Activated naive CD4-positive, alpha-beta T cell treated with anti-CD3 and anti-CD28 coated beads for 36 hours (primary cell): Measurements from ENCODE around the gene PMCH. TPM values are rescaled to one million over a fixed set of nuclear protein-coding genes. Genes with fewer than 3 reads are reported as not detected.
A peak's percentile ranks its signal among the peaks of the same experiment; 100 is the strongest.
"Not testable (repeated sequence)": the region's sequence is repeated elsewhere in the genome, so short reads cannot be mapped to it uniquely, and the experiment has no call there.

ENCODE experiments used
- CTCF ChIA-PET: fragments of 350-600 bp; sonication (Branson Sonifier 250); formaldehyde crosslinking; loops from one replicate; lab custom pipeline; 2021; ENCODE audit warnings: antibody characterized with exemption; lab: Charles Lee
- DNase-seq: peaks from one replicate; pipeline ENCODE4 v3.0.0-alpha.2; 2020
- H3K27ac Mint-ChIP-seq: one replicate; pipeline ENCODE4 v1.8.0; 2021; ENCODE audit warnings: mild to moderate bottlenecking, mixed read lengths
- H3K27me3 Mint-ChIP-seq: one replicate; pipeline ENCODE4 v1.8.0; 2021; ENCODE audit warnings: low read depth, mixed read lengths
- H3K36me3 Mint-ChIP-seq: one replicate; pipeline ENCODE4 v1.8.0; 2021; ENCODE audit warnings: low read depth, mixed read lengths
- H3K4me1 Mint-ChIP-seq: one replicate; pipeline ENCODE4 v1.8.0; 2021; ENCODE audit warnings: low read depth, mixed read lengths
- H3K4me3 Mint-ChIP-seq: one replicate; pipeline ENCODE4 v1.8.0; 2021; ENCODE audit warnings: mild to moderate bottlenecking, moderate library complexity, mixed read lengths
- H3K9me3 Mint-ChIP-seq: one replicate; pipeline ENCODE4 v1.8.0; 2021; ENCODE audit warnings: mixed read lengths
- intact Hi-C: fragments of 100-400 bp; cut with micrococcal nuclease; formaldehyde crosslinking; loops from one replicate; pipeline ENCODE4 v1.15.1; 2023
- total RNA-seq, 2 experiments: library from RNA; stranded (reverse); gene quantifications; one replicate each; pipeline ENCODE4 v1.2.3, GENCODE V29; 2021

PMCH gene
- total RNA-seq, 2 experiments from 2014 or later: not detected

GRCh38 chr12:102174761-102175160 is 22.9 kb downstream of the PMCH start:
- no peak for DNase-seq
- H3K27ac Mint-ChIP-seq: no peak overlapping the region
- no peaks in the 10 kb centered on the region for H3K4me1 Mint-ChIP-seq
- no peaks in the 10 kb centered on the region for H3K27me3 Mint-ChIP-seq
- H3K9me3 Mint-ChIP-seq: no peaks in the 10 kb centered on the region
- intact Hi-C loops: no loop called here
- H3K36me3 Mint-ChIP-seq: peaks cover 3% of the 10 kb centered on the region
- CTCF ChIA-PET: no interaction called here
- no peak overlapping the region for H3K4me3 Mint-ChIP-seq

GRCh38 chr12:102174117-102174516 is 23.5 kb downstream of the PMCH start:
- Mint-ChIP-seq H3K27ac (no peak overlapping the region), H3K9me3 (no peaks in the 10 kb centered on the region), H3K4me1 (no peaks in the 10 kb centered on the region), H3K4me3 (no peak overlapping the region), H3K27me3 (no peaks in the 10 kb centered on the region), H3K36me3 (peaks cover 3% of the 10 kb centered on the region)
- no peak for DNase-seq
- CTCF ChIA-PET: interaction anchor here (1.4 kb wide), 1 partner anchor 15 kb away, joined by 4 read pairs; no protein-coding TSS in a partner anchor
- intact Hi-C loops: no loop called here

DNA sequence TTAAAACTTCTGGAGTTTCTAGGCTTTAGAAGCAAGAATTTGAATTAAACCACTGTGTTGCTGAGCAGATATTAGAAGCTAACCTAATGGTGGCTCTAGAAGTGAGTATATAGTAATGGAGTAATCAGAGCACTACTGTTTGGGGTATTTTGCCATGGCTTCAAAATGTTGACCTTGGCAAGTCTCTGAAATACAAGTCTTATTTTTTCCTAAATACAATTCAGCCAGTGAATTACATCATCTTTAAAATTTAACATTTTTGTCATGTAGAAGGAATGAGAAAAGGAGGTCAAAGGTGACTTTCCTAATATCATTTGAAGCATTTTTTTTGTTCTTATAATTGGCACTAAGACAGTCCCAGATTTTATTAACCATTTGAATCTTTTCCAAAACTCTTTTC is 25.2 kb downstream of the PMCH start:
- Mint-ChIP-seq H3K27ac (no peak overlapping the region), H3K36me3 (peaks cover 7% of the 10 kb centered on the region), H3K27me3 (no peaks in the 10 kb centered on the region), H3K4me1 (peaks cover 8% of the 10 kb centered on the region), H3K9me3 (no peaks in the 10 kb centered on the region), H3K4me3 (no peak overlapping the region)
- intact Hi-C loops: no loop called here
- CTCF ChIA-PET: interaction anchor here (0.6 to 0.9 kb wide), 2 partner anchors 414 to 568 kb away, joined by 3 to 4 read pairs; no protein-coding TSS in a partner anchor
- no peak for DNase-seq

DNA sequence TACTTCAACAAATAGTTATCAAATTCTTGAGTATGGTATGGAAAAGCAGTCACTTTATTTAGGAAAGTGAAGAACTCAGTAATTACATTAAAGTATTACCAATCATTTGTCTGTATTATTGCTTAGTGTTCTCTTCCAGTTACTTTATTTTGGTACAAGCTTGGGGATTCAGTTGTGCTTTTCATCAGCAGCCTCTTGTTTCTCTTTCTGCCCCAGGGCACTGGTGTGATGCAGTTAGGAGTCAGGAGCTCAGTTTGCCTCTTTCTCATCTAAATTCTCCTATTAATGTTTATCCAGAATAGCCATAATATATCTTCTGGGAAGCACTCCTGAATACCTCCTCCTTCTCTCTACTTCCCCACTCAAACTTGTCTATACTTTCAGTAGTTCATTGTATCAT is 25.7 kb downstream of the PMCH start:
- no peaks in the 10 kb centered on the region for H3K27me3 Mint-ChIP-seq
- no peak for DNase-seq
- peaks cover 11% of the 10 kb centered on the region for H3K4me1 Mint-ChIP-seq
- H3K4me3 Mint-ChIP-seq: no peak overlapping the region
- no peaks in the 10 kb centered on the region for H3K9me3 Mint-ChIP-seq
- no peak overlapping the region for H3K27ac Mint-ChIP-seq
- intact Hi-C loops: loop anchor here (2.0 kb wide), 1 partner anchor 305 kb away; no protein-coding TSS in a partner anchor
- H3K36me3 Mint-ChIP-seq: peaks cover 7% of the 10 kb centered on the region
- CTCF ChIA-PET: interaction anchor here (0.6 to 0.9 kb wide), 2 partner anchors 414 to 568 kb away, joined by 3 to 4 read pairs; no protein-coding TSS in a partner anchor

DNA sequence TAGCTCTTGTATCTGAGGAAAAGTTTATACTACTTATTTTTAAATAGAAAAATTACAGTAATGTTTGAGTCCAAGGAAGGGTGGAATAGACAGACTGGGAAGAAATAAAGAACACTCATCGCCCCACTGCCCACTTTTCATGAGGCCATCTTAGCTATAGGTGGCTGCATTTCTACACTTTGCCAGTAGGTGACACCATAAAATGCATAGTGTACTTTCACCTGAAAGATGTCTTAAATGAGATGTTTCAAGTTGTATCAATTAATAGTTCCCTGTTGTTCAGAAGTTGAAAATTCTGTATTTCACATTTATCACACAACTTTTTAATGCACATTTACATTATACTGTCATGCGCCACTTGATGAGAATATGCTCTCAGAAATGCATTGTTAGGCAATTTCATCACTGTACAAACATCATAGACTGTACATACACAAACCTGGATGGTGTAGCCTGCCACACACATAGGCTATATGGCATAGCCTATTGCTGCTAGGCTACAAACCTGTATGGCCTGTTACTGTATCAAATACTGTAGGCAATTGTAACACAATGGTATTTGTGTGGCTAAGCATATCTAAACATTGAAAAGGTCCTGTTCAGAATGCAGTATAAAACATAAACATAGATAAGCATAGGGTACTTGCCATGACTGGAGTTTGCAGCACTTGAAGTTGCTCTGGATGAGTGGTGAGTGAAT is 27.6 kb downstream of the PMCH start:
- peak; percentile 30 for DNase-seq
- H3K27me3 Mint-ChIP-seq: no peaks in the 10 kb centered on the region
- peaks cover 11% of the 10 kb centered on the region for H3K4me1 Mint-ChIP-seq
- H3K9me3 Mint-ChIP-seq: no peaks in the 10 kb centered on the region
- CTCF ChIA-PET: interaction anchor here (0.6 to 1.4 kb wide), 5 partner anchors 8 to 635 kb away, joined by 3 to 7 read pairs (median 4); no protein-coding TSS in a partner anchor
- H3K4me3 Mint-ChIP-seq: no peak overlapping the region
- intact Hi-C loops: loop anchor here (1.0 to 5.0 kb wide), 6 partner anchors 27 to 1378 kb away; partner anchors contain the start of gene PMCH
- H3K36me3 Mint-ChIP-seq: peaks cover 7% of the 10 kb centered on the region
- H3K27ac Mint-ChIP-seq: no peak overlapping the region

GRCh38 chr12:102167821-102168604 is 29.6 kb downstream of the PMCH start:
- H3K4me3 Mint-ChIP-seq: no peak overlapping the region
- no peak for DNase-seq
- peaks cover 11% of the 10 kb centered on the region for H3K4me1 Mint-ChIP-seq
- intact Hi-C loops: loop anchor here (1.0 to 5.0 kb wide), 3 partner anchors 29 to 231 kb away; partner anchors contain the start of genes NUP37, PARPBP and PMCH
- peak overlapping the region; percentile 69 for H3K27ac Mint-ChIP-seq
- CTCF ChIA-PET: interaction anchor here (1.0 to 1.8 kb wide), 2 partner anchors 46 to 226 kb away, joined by 3 read pairs; no protein-coding TSS in a partner anchor
- H3K36me3 Mint-ChIP-seq: peaks cover 7% of the 10 kb centered on the region
- no peaks in the 10 kb centered on the region for H3K9me3 Mint-ChIP-seq
- no peaks in the 10 kb centered on the region for H3K27me3 Mint-ChIP-seq

DNA sequence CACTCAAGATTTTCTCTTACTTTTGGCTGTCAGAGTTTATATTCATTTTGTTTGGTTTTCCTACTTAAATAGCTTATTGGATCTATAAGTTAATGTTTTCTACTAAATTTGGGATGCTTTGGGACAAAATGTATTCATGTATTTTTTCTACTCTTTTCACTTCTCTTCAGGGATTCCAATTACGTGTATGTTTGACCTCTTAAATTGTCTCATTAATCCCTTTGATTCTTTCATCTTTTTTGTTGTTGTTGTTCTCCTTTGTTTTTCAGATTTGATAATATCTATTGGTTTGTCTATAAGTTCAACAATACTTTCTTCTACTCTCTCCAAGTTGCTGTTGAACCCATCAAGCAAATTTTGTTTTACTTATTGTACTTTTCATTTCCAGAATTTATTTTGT is 34.2 kb downstream of the PMCH start:
- H3K4me3 Mint-ChIP-seq: no peak overlapping the region
- no peak overlapping the region for H3K27ac Mint-ChIP-seq
- peaks cover 11% of the 10 kb centered on the region for H3K4me1 Mint-ChIP-seq
- peaks cover 4% of the 10 kb centered on the region for H3K36me3 Mint-ChIP-seq
- H3K27me3 Mint-ChIP-seq: no peaks in the 10 kb centered on the region
- DNase-seq: no peak
- H3K9me3 Mint-ChIP-seq: no peaks in the 10 kb centered on the region
- CTCF ChIA-PET: no interaction called here
- intact Hi-C loops: no loop called here

DNA sequence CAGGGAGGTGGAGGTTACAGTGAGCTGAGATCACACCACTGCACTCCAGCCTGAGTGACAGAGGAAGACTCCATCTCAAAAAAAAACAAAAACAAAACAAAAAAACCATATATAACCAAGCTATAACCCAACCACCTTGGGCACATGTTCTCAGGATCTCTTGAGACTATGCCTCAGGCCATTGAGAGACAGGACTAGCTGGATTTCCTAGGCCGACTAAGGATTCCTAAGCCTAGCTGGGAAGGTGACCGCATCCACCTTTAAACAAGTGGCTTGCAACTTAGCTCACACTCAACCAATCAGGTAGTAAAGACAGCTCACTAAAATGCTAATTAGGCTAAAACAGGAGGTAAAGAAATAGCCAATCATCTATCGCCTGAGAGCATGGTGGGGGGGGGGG is 42.4 kb downstream of the PMCH start:
- H3K4me1 Mint-ChIP-seq, H3K36me3 Mint-ChIP-seq, H3K27me3 Mint-ChIP-seq, intact Hi-C loops, DNase-seq, H3K27ac Mint-ChIP-seq, H3K9me3 Mint-ChIP-seq, H3K4me3 Mint-ChIP-seq, CTCF ChIA-PET: not testable (repeated sequence)

DNA sequence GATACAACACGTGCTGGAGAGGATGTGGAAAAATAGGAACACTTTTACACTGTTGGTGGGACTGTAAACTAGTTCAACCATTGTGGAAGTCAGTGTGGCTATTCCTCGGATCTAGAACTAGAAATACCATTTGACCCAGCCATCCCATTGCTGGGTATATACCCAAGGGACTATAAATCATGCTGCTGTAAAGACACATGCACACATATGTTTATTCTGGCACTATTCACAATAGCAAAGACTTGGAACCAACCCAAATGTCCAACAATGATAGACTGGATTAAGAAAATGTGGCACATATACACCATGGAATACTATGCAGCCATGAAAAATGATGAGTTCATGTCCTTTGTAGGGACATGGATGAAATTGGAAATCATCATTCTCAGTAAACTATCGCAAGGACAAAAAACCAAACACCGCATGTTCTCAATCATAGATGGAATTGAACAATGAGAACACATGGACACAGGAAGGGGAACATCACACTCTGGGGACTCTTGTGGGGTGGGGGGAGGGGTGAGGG is 50.5 kb downstream of the PMCH start:
- H3K27me3 Mint-ChIP-seq, H3K4me3 Mint-ChIP-seq, H3K9me3 Mint-ChIP-seq, CTCF ChIA-PET, H3K27ac Mint-ChIP-seq, DNase-seq, intact Hi-C loops, H3K36me3 Mint-ChIP-seq: not testable (repeated sequence)
- peaks cover 12% of the 10 kb centered on the region for H3K4me1 Mint-ChIP-seq

Other genes starting within 250 kb of the PMCH start
- 10 to 100 TPM; 22.1 to 25.6 TPM for gene WASHC3, start 135.8 kb downstream of the PMCH start, total RNA-seq
- 10 to 100 TPM; 85.3 to 88.0 TPM for gene NUP37, start 77.7 kb downstream of the PMCH start, total RNA-seq
- 10 to 100 TPM; 28.8 to 29.5 TPM for gene PARPBP, start 77.7 kb downstream of the PMCH start, total RNA-seq